Tibial nerve (tissue), 4 donors: Measurements from ENCODE around the gene COQ6.

Experiments
- EP300 ChIP-seq, 2 donors: sonication (generic); formaldehyde crosslinking; IDR thresholded peaks; one replicate each; pipeline ENCODE4 v1.6.1; 2017; ENCODE audit warnings: antibody characterized with exemption in 2 of 2, mild to moderate bottlenecking in 1 of 2
- TF ChIP-seq, protein P1 (sequence below), 5 experiments: fragments of 200-600 bp in 3 of 5; fragments of 450-650 bp in 2 of 5; sonication (generic) in 3 of 5; IDR thresholded peaks; one replicate each; pipeline ENCODE4 v1.5.1; 2016 to 2019; ENCODE audit warnings: antibody characterized with exemption in 5 of 5, mild to moderate bottlenecking in 3 of 5, moderate library complexity in 2 of 5

DNA sequence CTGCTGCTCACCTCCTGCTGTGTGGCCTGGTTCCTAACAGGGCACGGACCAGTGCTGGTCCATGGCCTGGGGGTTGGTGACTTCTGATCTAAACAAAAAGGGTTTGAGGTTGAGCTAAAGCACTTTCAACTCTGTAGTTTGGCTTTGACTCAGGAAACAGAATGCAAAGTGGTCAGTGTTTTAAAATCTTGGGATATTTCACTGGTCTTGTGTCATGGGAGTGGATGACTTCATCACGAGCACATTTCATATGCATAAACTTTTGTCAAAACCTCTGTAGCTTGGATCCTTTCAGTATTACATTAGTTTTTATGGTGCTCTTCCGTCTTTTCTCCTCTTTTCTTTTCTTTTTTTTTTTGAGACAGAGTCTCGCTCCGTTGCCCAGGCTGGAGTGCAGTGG lies 25.8 kb upstream of the COQ6 start:
- TF ChIP-seq, protein P1, sequence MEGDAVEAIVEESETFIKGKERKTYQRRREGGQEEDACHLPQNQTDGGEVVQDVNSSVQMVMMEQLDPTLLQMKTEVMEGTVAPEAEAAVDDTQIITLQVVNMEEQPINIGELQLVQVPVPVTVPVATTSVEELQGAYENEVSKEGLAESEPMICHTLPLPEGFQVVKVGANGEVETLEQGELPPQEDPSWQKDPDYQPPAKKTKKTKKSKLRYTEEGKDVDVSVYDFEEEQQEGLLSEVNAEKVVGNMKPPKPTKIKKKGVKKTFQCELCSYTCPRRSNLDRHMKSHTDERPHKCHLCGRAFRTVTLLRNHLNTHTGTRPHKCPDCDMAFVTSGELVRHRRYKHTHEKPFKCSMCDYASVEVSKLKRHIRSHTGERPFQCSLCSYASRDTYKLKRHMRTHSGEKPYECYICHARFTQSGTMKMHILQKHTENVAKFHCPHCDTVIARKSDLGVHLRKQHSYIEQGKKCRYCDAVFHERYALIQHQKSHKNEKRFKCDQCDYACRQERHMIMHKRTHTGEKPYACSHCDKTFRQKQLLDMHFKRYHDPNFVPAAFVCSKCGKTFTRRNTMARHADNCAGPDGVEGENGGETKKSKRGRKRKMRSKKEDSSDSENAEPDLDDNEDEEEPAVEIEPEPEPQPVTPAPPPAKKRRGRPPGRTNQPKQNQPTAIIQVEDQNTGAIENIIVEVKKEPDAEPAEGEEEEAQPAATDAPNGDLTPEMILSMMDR (IDR thresholded peaks at IDR 0.05): no peak
- no peak for TF ChIP-seq EP300 (IDR thresholded peaks at IDR 0.05)
